ENCODE results near the gene OTUD7B.

Gene OTUD7B

DNA sequence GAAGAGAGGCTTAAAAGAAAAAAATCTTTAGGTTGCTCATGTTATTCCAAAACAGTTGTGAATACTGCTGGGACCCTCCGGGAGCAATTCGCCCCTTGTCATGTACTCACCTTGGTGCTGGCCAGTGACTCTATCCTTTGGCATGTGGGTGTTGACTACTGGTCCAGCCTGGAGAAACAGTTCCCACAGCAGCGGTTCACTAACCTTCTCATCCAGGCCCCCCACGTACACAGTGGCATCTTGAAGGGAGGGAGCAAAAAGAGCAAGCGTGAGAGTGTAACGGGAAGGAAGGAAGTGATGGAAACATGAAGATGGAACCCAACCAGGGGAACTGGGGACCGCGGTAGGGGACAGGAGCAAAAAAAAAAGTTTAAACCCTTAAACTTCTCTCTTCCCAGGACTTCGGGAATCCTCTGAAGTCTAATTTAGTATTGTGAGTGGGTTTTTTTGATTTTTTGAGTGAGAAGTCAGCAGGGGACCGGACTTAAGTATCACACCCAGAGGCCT, 83.4 kb downstream of the OTUD7B start:
- Histone ChIP-seq H3K9me3 (replicated peaks; ENCODE audit: insufficient read depth, low read length) (no peaks in the 10 kb centered on the region), H3K9me2 (replicated peaks; ENCODE audit: insufficient read depth, low read length) (no peaks in the 10 kb centered on the region), H3K9ac (ENCODE audit: low read length) (peak overlapping the region; percentile 97), H3K4me3 (ENCODE audit: low read length) (peak overlapping the region; percentile 83), H4K20me1 (ENCODE audit: insufficient read depth, low read length) (no peaks in the 10 kb centered on the region), H2AFZ (ENCODE audit: low read length) (peak overlapping the region; percentile 59), H3F3A (ENCODE audit: insufficient read depth, low read length) (peaks cover 17% of the 10 kb centered on the region), H3K27ac (ENCODE audit: low read length) (peak overlapping the region; percentile 97; the same call in 1 of the 2 replicates), H3K27me3 (replicated peaks; ENCODE audit: insufficient read depth, low read length) (no peaks in the 10 kb centered on the region), H3K4me2 (ENCODE audit: low read depth, low read length) (peak overlapping the region; percentile 97), H3K4me1 (ENCODE audit: low read length) (peaks cover 28% of the 10 kb centered on the region), H3K79me2 (ENCODE audit: low read length) (peaks cover 35% of the 10 kb centered on the region), H3K36me3 (replicated peaks; ENCODE audit: insufficient read depth, low read length) (peaks cover 38% of the 10 kb centered on the region)
- DNase-seq = no peak
- TF ChIP-seq, protein P1, sequence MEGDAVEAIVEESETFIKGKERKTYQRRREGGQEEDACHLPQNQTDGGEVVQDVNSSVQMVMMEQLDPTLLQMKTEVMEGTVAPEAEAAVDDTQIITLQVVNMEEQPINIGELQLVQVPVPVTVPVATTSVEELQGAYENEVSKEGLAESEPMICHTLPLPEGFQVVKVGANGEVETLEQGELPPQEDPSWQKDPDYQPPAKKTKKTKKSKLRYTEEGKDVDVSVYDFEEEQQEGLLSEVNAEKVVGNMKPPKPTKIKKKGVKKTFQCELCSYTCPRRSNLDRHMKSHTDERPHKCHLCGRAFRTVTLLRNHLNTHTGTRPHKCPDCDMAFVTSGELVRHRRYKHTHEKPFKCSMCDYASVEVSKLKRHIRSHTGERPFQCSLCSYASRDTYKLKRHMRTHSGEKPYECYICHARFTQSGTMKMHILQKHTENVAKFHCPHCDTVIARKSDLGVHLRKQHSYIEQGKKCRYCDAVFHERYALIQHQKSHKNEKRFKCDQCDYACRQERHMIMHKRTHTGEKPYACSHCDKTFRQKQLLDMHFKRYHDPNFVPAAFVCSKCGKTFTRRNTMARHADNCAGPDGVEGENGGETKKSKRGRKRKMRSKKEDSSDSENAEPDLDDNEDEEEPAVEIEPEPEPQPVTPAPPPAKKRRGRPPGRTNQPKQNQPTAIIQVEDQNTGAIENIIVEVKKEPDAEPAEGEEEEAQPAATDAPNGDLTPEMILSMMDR (IDR thresholded peaks at IDR 0.05; ENCODE audit: low read length) = 0 out of 2 replicates have a peak, but pooled peaks have one; percentile 5
- TF ChIP-seq EZH2phosphoT487 (IDR thresholded peaks at IDR 0.05; ENCODE audit: low read length) (no peak), EZH2 (optimal IDR thresholded peaks at IDR 0.05; ENCODE audit: low read depth, low read length) (no peak)

DNA sequence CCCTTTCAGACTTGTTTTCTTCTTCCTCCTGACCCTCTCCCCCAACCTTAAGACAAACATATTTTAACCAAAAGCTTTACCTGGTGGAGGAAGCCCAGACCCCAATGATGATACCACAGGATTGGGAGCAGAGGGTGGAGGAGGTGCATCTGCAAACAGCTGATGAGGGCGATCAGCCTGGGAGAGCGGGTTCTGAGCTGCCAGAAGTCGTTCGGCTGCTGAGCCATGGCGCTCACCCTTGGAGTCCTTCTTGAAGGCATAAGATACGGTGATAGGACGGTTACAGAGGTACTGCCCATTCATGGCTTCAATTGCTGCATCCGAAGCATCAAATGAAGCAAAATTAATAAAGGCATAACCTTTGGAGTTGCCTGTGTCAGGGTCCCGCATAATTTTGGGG, 84.2 kb downstream of the OTUD7B start:
- Histone ChIP-seq H3K9me2 (replicated peaks; ENCODE audit: insufficient read depth, low read length) (no peaks in the 10 kb centered on the region), H3F3A (ENCODE audit: insufficient read depth, low read length) (peaks cover 16% of the 10 kb centered on the region), H3K79me2 (ENCODE audit: low read length) (peaks cover 35% of the 10 kb centered on the region), H3K36me3 (replicated peaks; ENCODE audit: insufficient read depth, low read length) (peaks cover 38% of the 10 kb centered on the region), H2AFZ (ENCODE audit: low read length) (no peak overlapping the region), H4K20me1 (ENCODE audit: insufficient read depth, low read length) (no peaks in the 10 kb centered on the region), H3K9me3 (replicated peaks; ENCODE audit: insufficient read depth, low read length) (no peaks in the 10 kb centered on the region), H3K4me2 (ENCODE audit: low read depth, low read length) (peak overlapping the region; percentile 97), H3K4me3 (ENCODE audit: low read length) (peak overlapping the region; percentile 83), H3K27me3 (replicated peaks; ENCODE audit: insufficient read depth, low read length) (no peaks in the 10 kb centered on the region), H3K9ac (ENCODE audit: low read length) (no peak overlapping the region), H3K27ac (ENCODE audit: low read length) (no peak overlapping the region), H3K4me1 (ENCODE audit: low read length) (peaks cover 21% of the 10 kb centered on the region)
- DNase-seq = no peak
- TF ChIP-seq, protein P1 (IDR thresholded peaks at IDR 0.05; ENCODE audit: low read length) = no peak
- TF ChIP-seq EZH2phosphoT487 (IDR thresholded peaks at IDR 0.05; ENCODE audit: low read length) = no peak
- no peak for TF ChIP-seq EZH2 (optimal IDR thresholded peaks at IDR 0.05; ENCODE audit: low read depth, low read length)

DNA sequence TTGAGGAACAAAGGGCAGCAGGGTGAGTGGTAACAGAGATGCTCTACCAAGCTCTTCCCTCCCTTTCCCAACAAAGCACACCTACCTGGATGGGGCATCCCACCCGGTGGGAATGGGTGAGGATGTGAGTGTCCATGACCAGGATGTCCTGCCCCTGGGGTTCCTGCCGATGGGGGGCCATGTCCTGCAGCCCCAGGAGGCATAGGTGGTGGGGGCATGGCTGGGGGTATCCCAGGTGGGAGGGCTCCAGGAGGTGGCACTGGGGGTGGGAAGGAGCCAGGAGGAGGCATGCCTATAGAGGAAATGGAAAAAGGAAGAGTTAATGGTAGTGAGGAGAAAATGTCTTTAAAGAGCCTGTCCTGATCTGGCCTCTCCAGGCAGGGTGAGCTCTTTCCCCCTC, 84.8 kb downstream of the OTUD7B start:
- H3K27me3 ChIP-seq (replicated peaks; ENCODE audit: insufficient read depth, low read length) = no peaks in the 10 kb centered on the region
- no peak overlapping the region for H3K9ac ChIP-seq (ENCODE audit: low read length)

More for the DNA sequence above, 84.8 kb downstream of the OTUD7B start:
- H3K4me2 ChIP-seq (ENCODE audit: low read depth, low read length) = no peak overlapping the region
- H3F3A ChIP-seq (ENCODE audit: insufficient read depth, low read length) = peaks cover 17% of the 10 kb centered on the region
- no peaks in the 10 kb centered on the region for H3K9me3 ChIP-seq (replicated peaks; ENCODE audit: insufficient read depth, low read length)
- no peak overlapping the region for H3K27ac ChIP-seq (ENCODE audit: low read length)
- H3K4me1 ChIP-seq (ENCODE audit: low read length) = peaks cover 15% of the 10 kb centered on the region
- H2AFZ ChIP-seq (ENCODE audit: low read length) = no peak overlapping the region
- no peaks in the 10 kb centered on the region for H3K9me2 ChIP-seq (replicated peaks; ENCODE audit: insufficient read depth, low read length)
- H3K4me3 ChIP-seq (ENCODE audit: low read length) = no peak overlapping the region
- H3K36me3 ChIP-seq (replicated peaks; ENCODE audit: insufficient read depth, low read length) = peaks cover 38% of the 10 kb centered on the region
- H4K20me1 ChIP-seq (ENCODE audit: insufficient read depth, low read length) = no peaks in the 10 kb centered on the region
- TF ChIP-seq EZH2phosphoT487 (IDR thresholded peaks at IDR 0.05; ENCODE audit: low read length) (no peak), EZH2 (optimal IDR thresholded peaks at IDR 0.05; ENCODE audit: low read depth, low read length) (no peak)
- TF ChIP-seq, protein P1 (IDR thresholded peaks at IDR 0.05; ENCODE audit: low read length) = no peak
- no peak for DNase-seq
- H3K79me2 ChIP-seq (ENCODE audit: low read length) = peaks cover 35% of the 10 kb centered on the region
